Testis (tissue), 3 donors: ENCODE results near the gene DHX30. TPM values are rescaled to one million over a fixed set of nuclear protein-coding genes. Genes with fewer than 3 reads are reported as not detected.

Experiments used
- DNase-seq: peaks from one replicate; pipeline ENCODE4 v3.0.0-alpha.2; 2019
- H3K27ac ChIP-seq, 2 donors: fragments of 200-600 bp; sonication (generic); one replicate each; pipeline ENCODE4 v1.5.1; 2019
- H3K27me3 ChIP-seq: fragments of 200-600 bp; sonication (generic); one replicate; pipeline ENCODE4 v1.5.1; 2019
- H3K36me3 ChIP-seq: fragments of 200-600 bp; sonication (generic); one replicate; pipeline ENCODE4 v1.5.1; 2017; ENCODE audit warnings: low read depth; ENCODE audit errors: missing control alignments
- H3K4me1 ChIP-seq: fragments of 200-600 bp; sonication (generic); one replicate; pipeline ENCODE4 v1.5.1; 2019
- H3K4me3 ChIP-seq, 2 donors: fragments of 200-600 bp; sonication (generic); one replicate each; pipeline ENCODE4 v1.5.1; 2017 to 2019
- H3K9me3 ChIP-seq: fragments of 200-600 bp; sonication (generic); one replicate; pipeline ENCODE4 v1.5.1; 2017
- POLR2A ChIP-seq: fragments of 450-650 bp; IDR thresholded peaks from one replicate; pipeline ENCODE4 v1.6.1; 2017; ENCODE audit warnings: antibody characterized with exemption, mild to moderate bottlenecking, moderate library complexity
- WGBS, 2 donors: methylation state at CpG; one replicate each; pipeline ENCODE4 v1.1.5; 2018; 5-methylcytosine and 5-hydroxymethylcytosine counted together
- intact Hi-C: fragments of 100-400 bp; cut with DNase I; formaldehyde crosslinking; loops from one replicate; pipeline ENCODE4 v1.15.1; 2023; ENCODE audit warnings: low total_unique reads
- polyA plus RNA-seq: library from polyadenylated mRNA; stranded (reverse); fragments of 350-450 nt; fragmentation: Illumina TruSeq; extraction: RNeasy Lipid Tissue Mini Kit (QIAGEN cat#74804); gene quantifications from one replicate; pipeline ENCODE4 v1.2.3, GENCODE V29; 2014; ENCODE audit warnings: low read depth, low replicate concordance; ENCODE audit not compliant: insufficient read depth
- total RNA-seq, 2 donors: library from RNA; depleted of rRNA; stranded (reverse); fragments of >200 nt; gene quantifications; one replicate each; pipeline ENCODE4 v1.2.3, GENCODE V29; 2016
- TF ChIP-seq, protein P1 (sequence below), 3 experiments: fragments of 450-650 bp in 2 of 3; fragments of 200-600 bp in 1 of 3; sonication (generic) in 1 of 3; IDR thresholded peaks; one replicate each; pipeline ENCODE4 v1.5.1; 2016 to 2019; ENCODE audit warnings: antibody characterized with exemption in 3 of 3, mild to moderate bottlenecking in 2 of 3, moderate library complexity in 1 of 3

The DHX30 gene
- total and polyA plus RNA-seq, 3 donors from 2014 or later, result 178 to 216 (median 187) TPM

DNA sequence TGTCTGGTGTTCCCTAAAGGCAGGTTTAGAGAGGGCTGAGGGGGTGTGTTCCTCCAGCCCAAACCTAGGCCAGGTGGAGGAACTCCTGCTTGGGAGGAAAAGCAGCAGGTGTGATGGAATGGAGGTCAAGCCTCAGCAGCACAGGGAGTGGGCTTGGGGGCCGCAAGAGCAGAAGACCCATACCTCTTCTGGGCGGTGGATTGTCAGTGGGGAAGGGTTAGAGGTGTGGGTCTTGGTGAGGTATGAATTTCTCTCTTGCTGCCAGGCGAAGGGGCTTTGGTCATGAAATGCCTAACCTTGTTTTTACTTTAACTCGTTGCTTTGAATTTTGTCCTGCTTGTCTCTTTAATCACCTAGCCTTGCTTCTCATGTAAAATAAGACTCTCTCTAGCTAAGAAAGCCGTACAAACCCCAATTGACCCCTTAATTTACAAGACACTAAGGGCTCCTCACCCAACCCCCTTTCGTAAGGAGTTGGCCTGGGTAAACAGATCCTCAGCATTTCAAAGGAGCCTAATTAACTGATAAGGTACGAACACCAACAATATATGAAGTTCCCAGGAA is 38.9 kb downstream of the DHX30 start:
- Histone ChIP-seq H3K4me3 (no peak overlapping the region), H3K27me3 (no peaks in the 10 kb centered on the region), H3K4me1 (no peaks in the 10 kb centered on the region), H3K36me3 (no peaks in the 10 kb centered on the region), H3K27ac (no peak overlapping the region), H3K9me3 (no peaks in the 10 kb centered on the region)
- TF ChIP-seq POLR2A, result no peak
- TF ChIP-seq, protein P1, sequence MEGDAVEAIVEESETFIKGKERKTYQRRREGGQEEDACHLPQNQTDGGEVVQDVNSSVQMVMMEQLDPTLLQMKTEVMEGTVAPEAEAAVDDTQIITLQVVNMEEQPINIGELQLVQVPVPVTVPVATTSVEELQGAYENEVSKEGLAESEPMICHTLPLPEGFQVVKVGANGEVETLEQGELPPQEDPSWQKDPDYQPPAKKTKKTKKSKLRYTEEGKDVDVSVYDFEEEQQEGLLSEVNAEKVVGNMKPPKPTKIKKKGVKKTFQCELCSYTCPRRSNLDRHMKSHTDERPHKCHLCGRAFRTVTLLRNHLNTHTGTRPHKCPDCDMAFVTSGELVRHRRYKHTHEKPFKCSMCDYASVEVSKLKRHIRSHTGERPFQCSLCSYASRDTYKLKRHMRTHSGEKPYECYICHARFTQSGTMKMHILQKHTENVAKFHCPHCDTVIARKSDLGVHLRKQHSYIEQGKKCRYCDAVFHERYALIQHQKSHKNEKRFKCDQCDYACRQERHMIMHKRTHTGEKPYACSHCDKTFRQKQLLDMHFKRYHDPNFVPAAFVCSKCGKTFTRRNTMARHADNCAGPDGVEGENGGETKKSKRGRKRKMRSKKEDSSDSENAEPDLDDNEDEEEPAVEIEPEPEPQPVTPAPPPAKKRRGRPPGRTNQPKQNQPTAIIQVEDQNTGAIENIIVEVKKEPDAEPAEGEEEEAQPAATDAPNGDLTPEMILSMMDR (IDR thresholded peaks at IDR 0.05), result no peak
- no peak for DNase-seq
- 76 to 79% methylated on average over 7 of the region's 7 CpGs for WGBS, 2 donors
- intact Hi-C loops, result no loop called here

DNA sequence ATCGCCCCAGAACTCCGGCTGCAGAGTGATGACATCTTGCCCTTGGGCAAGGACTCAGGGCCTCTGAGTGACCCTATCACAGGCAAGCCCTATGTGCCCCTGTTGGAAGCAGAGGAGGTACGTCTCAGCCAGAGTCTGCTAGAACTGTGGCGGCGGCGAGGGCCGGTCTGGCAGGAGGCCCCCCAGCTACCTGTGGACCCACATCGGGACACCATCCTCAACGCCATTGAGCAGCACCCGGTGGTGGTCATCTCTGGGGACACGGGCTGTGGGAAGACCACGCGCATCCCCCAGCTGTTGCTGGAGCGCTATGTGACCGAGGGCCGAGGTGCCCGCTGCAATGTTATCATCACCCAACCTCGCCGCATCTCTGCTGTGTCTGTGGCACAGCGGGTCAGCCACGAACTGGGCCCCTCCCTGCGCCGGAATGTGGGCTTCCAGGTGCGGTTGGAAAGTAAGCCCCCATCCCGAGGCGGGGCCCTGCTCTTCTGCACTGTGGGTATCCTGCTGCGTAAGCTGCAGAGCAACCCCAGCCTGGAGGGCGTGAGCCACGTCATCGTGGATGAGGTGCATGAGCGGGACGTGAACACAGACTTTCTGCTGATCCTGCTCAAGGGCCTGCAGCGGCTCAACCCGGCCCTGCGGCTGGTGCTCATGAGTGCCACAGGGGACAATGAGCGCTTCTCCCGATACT is 43.4 kb downstream of the DHX30 start:
- TF ChIP-seq POLR2A, result no peak
- TF ChIP-seq, protein P1 (IDR thresholded peaks at IDR 0.05), result no peak
- Histone ChIP-seq H3K27ac (no peak overlapping the region), H3K27me3 (no peaks in the 10 kb centered on the region), H3K36me3 (no peaks in the 10 kb centered on the region), H3K4me1 (no peaks in the 10 kb centered on the region), H3K4me3 (no peak overlapping the region), H3K9me3 (no peaks in the 10 kb centered on the region)
- intact Hi-C loops, result no loop called here
- no peak for DNase-seq
- WGBS, 2 donors, result 89 to 93% methylated on average over 21 to 37 of the region's 37 CpGs

DNA sequence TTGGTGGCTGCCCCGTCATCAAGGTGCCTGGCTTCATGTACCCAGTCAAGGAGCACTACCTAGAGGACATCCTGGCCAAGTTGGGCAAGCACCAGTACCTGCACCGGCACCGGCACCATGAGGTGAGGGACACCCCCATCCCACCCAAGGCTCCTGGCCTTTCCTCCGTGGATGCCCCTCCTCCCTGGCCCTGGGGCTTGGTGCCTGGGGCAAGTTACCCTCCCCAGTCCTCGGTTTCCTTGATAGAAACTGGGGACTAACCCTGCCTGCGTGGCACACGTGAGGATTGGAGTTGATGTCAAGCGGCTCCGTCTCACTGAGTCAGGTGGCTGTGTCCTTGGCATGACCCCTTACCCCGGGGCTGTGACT is 43.9 kb downstream of the DHX30 start:
- Histone ChIP-seq H3K27ac (no peak overlapping the region), H3K27me3 (no peaks in the 10 kb centered on the region), H3K36me3 (no peaks in the 10 kb centered on the region), H3K4me3 (no peak overlapping the region), H3K4me1 (no peaks in the 10 kb centered on the region), H3K9me3 (no peaks in the 10 kb centered on the region)
- intact Hi-C loops, result no loop called here
- 83 to 91% methylated on average over 1 to 10 of the region's 10 CpGs for WGBS, 2 donors
- no peak for TF ChIP-seq POLR2A
- TF ChIP-seq, protein P1 (IDR thresholded peaks at IDR 0.05), result no peak
- no peak for DNase-seq

DNA sequence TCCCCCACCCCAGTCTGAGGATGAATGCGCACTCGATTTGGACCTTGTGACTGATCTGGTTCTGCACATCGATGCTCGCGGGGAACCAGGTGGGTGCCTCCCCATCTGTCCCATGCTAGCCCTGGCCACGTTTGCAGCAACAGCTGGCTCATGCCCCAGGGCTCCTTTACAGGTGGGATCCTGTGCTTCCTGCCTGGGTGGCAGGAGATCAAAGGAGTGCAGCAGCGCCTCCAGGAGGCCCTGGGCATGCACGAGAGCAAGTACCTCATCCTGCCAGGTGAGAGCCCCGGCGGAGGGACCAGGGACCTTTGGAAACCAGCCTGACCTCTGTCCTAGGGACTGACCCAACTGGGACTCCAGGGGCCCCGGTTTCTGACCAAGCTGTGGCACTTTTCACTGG is 44.3 kb downstream of the DHX30 start:
- H3K27me3 ChIP-seq, result no peaks in the 10 kb centered on the region
- intact Hi-C loops, result no loop called here
- H3K4me1 ChIP-seq, result no peaks in the 10 kb centered on the region
- DNase-seq, result no peak
- H3K9me3 ChIP-seq, result no peaks in the 10 kb centered on the region
- TF ChIP-seq, protein P1 (IDR thresholded peaks at IDR 0.05), result no peak
- no peak for TF ChIP-seq POLR2A
- no peak overlapping the region for H3K27ac ChIP-seq
- no peaks in the 10 kb centered on the region for H3K36me3 ChIP-seq
- WGBS, 2 donors, result 86% methylated on average over 11 of the region's 11 CpGs; no CpG with 5 or more reads in 1 of the 2 donors
- no peak overlapping the region for H3K4me3 ChIP-seq
